ENCODE data around the gene CYFIP2. TPM values are rescaled to one million over a fixed set of nuclear protein-coding genes. Genes with fewer than 3 reads are reported as not detected.

The CYFIP2 gene
- total RNA-seq, 1 donor from 2014 or later, result 28.2 TPM

DNA sequence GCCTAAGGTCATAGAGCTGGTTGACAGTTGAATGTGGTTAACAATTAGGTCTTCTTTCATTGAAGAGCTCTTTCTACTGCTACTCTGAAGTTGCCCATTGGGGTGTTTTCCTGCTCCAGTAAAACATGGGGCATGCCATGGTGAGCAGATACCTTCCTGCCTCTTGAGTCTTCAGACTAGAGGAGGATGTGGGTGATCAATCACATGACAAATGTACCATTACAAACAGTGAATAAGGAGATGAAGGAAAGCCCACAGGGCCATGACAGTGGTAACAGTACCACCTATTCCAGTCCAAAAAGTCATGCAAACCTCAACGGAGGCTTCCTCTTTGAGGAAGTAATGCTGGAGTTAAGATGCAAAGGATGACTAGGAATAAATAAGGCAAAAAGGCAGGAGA, 73.5 kb downstream of the CYFIP2 start:
- Histone ChIP-seq H3K27me3 (ENCODE audit: low read depth) (no peaks in the 10 kb centered on the region), H3K36me3 (peaks cover 37% of the 10 kb centered on the region), H3K27ac (replicated peaks) (no peak overlapping the region), H3K4me3 (no peak overlapping the region), H3K9me3 (replicated peaks) (no peaks in the 10 kb centered on the region), H3K4me1 (peaks cover 16% of the 10 kb centered on the region)
- DNase-seq, result no peak
- intact Hi-C loops (cut with micrococcal nuclease), result loop anchor here (10.0 kb wide), 1 partner anchor 135 kb away; no protein-coding TSS in a partner anchor
- TF ChIP-seq, protein P1, sequence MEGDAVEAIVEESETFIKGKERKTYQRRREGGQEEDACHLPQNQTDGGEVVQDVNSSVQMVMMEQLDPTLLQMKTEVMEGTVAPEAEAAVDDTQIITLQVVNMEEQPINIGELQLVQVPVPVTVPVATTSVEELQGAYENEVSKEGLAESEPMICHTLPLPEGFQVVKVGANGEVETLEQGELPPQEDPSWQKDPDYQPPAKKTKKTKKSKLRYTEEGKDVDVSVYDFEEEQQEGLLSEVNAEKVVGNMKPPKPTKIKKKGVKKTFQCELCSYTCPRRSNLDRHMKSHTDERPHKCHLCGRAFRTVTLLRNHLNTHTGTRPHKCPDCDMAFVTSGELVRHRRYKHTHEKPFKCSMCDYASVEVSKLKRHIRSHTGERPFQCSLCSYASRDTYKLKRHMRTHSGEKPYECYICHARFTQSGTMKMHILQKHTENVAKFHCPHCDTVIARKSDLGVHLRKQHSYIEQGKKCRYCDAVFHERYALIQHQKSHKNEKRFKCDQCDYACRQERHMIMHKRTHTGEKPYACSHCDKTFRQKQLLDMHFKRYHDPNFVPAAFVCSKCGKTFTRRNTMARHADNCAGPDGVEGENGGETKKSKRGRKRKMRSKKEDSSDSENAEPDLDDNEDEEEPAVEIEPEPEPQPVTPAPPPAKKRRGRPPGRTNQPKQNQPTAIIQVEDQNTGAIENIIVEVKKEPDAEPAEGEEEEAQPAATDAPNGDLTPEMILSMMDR (IDR thresholded peaks at IDR 0.05; ENCODE audit: borderline replicate concordance), result no peak

- Histone ChIP-seq H3K36me3 (peaks cover 36% of the 10 kb centered on the region), H3K27ac (replicated peaks) (no peak overlapping the region), H3K27me3 (ENCODE audit: low read depth) (no peaks in the 10 kb centered on the region), H3K4me1 (peaks cover 18% of the 10 kb centered on the region), H3K4me3 (no peak overlapping the region), H3K9me3 (replicated peaks) (no peaks in the 10 kb centered on the region)
- intact Hi-C loops (cut with micrococcal nuclease), result no loop called here
- DNase-seq, result no peak
- TF ChIP-seq, protein P1 (IDR thresholded peaks at IDR 0.05; ENCODE audit: borderline replicate concordance), result peak; percentile 44
These were observed 77.0 kb downstream of the CYFIP2 start for GRCh38 chr5:157342822-157343402.

- peak overlapping the region; percentile 19 for H3K27ac ChIP-seq (replicated peaks)
- TF ChIP-seq, protein P1 (IDR thresholded peaks at IDR 0.05; ENCODE audit: borderline replicate concordance), result no peak
- DNase-seq, result no peak
- H3K4me1 ChIP-seq, result peaks cover 21% of the 10 kb centered on the region
- H3K27me3 ChIP-seq (ENCODE audit: low read depth), result no peaks in the 10 kb centered on the region
- no peak overlapping the region for H3K4me3 ChIP-seq
- H3K9me3 ChIP-seq (replicated peaks), result no peaks in the 10 kb centered on the region
- intact Hi-C loops (cut with micrococcal nuclease), result no loop called here
- peaks cover 33% of the 10 kb centered on the region for H3K36me3 ChIP-seq
These were observed 78.2 kb downstream of the CYFIP2 start for GRCh38 chr5:157343842-157344790.

DNA sequence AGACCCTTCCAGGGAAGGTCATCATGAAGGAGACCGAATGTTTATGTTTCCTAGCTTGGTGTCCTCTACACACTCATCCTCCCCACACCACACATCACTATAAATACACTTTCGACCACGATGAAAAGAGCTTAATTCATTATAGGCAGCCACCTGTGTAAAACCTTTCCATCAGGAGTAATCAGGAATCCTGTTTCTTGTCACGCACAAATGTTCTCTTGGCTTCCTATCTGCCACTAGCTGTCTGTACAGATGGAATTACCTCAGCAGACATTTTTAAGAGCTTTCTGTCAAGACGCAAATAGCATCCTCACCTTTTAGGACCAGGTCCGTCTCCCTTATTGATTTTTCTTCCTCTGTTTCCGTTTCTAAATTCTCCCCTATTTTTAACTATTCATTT, 79.1 kb downstream of the CYFIP2 start:
- H3K9me3 ChIP-seq (replicated peaks), result no peaks in the 10 kb centered on the region
- TF ChIP-seq, protein P1 (IDR thresholded peaks at IDR 0.05; ENCODE audit: borderline replicate concordance), result no peak
- H3K36me3 ChIP-seq, result peaks cover 24% of the 10 kb centered on the region
- DNase-seq, result no peak
- peaks cover 21% of the 10 kb centered on the region for H3K4me1 ChIP-seq
- H3K27ac ChIP-seq (replicated peaks), result no peak overlapping the region
- H3K27me3 ChIP-seq (ENCODE audit: low read depth), result no peaks in the 10 kb centered on the region
- intact Hi-C loops (cut with micrococcal nuclease), result no loop called here
- H3K4me3 ChIP-seq, result no peak overlapping the region

DNA sequence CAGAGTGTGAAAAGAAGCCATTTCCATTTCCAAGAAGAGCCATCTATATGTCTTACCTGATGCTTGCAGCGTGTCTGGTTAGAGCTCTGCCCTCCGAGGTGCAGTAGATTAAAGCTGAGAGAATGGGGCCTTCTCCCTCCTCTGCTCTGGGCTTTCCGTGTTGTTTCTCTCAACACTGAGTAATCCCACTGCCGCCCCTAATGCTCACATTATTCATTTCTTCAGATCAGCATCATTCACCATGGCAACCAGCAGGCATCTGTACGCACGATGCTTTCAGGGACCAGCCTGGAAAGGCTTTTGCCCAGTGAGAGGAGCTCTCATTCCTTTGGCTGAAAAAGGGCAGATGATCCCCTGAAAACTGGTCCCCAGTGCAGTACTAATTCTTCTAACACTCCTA, 79.6 kb downstream of the CYFIP2 start:
- Histone ChIP-seq H3K4me3 (no peak overlapping the region), H3K9me3 (replicated peaks) (no peaks in the 10 kb centered on the region), H3K27ac (replicated peaks) (no peak overlapping the region), H3K27me3 (ENCODE audit: low read depth) (no peaks in the 10 kb centered on the region), H3K4me1 (peaks cover 21% of the 10 kb centered on the region), H3K36me3 (peaks cover 20% of the 10 kb centered on the region)
- intact Hi-C loops (cut with micrococcal nuclease), result no loop called here
- DNase-seq, result no peak
- TF ChIP-seq, protein P1 (IDR thresholded peaks at IDR 0.05; ENCODE audit: borderline replicate concordance), result no peak
